CD4-positive, alpha-beta T cell treated with Interleukin-15 for 1 hour (primary cell): ENCODE measurements around the gene PHC2.

Experiments
- DNase-seq: peaks from one replicate; pipeline ENCODE4 v3.0.0-alpha.2; 2020

The PHC2 gene

DNA sequence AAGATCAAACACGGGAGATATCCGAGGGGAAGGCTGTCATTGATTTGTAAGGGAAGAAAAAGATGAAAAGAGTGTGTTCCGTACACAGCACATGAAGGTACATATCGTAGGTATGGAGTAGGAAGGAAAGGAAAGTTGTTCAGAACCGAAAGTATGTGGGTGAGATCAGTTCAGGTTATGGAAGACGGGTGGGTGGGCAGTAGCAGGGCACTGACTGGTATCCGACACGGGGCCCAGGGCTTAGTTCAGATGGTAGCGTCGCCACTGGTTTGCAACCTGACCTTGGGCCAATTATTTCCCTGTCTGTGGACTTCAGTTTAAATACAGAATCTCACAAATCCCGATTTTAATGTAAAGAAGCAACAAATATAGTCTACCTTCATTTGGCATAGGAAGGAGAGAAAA lies 82.2 kb downstream of the PHC2 start:
- no peak for DNase-seq

DNA sequence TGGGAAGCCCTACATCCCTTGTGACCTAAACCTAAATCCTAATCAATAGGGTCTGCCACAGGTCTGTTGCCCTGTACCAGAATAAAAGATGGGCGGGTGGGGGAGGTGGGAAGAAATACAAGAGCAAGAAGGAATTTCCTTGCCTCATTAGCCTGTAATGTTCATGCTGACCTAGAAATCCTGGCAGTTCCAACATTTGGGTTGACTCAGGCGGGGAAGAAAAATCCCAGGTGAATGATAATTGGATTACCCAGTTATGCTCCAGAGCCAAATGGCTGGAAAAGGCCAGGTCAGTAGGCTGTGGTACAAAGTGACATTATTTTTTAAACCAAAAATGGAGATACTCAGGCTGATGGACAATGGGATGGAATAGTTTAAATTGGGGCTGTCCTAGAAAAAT lies 82.7 kb downstream of the PHC2 start:
- DNase-seq: no peak

DNA sequence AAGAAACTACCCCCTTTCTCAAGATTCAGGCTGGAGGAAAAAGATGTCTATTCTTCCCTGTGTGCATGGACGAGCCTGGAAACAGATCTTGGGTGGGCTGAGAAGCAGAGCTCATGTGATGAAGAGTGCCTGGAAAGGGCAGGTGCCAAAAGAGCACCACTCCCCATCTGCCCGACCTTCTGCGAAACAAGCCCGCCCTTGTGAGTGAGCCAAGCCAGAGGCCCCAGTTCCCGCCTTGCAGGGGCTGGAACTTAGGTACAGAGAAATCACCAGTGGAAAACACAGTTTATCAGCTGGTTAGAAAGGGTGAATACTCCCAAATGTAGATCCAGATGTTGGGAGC lies 83.3 kb downstream of the PHC2 start:
- no peak for DNase-seq

DNA sequence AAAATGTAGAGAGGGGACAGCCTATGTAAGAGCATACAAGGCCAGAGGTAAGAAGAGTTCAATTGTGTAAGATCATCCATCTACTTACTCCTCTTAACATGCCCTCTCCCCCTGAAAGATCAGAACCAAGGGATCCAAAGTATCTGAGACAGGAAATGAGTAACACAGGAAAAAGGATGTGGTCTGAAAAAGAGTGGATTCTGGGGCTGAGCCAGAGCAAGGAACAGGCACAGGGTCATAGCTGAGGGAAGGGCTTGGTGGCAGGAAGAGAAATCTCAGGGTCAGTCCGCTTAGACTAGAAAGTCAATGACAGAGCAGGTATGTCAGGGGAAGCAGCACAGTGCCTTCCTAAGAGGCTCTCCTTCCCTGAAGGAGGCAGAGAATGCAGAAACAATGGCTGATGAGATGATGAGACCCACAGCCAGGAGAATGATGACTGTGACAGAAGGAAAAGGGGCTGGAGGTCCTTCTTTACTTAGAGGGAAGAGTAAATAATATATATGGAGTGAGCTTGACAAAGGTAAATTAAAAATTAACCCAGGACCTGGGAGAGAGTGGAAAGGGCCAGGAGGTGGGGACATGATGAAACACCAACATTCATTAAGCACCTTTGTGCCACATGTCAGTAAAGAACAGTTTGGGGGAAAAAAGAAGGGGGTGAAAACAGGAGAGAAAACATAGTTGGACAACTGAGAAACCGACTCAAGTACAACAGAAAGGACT lies 83.8 kb downstream of the PHC2 start:
- DNase-seq: no peak

DNA sequence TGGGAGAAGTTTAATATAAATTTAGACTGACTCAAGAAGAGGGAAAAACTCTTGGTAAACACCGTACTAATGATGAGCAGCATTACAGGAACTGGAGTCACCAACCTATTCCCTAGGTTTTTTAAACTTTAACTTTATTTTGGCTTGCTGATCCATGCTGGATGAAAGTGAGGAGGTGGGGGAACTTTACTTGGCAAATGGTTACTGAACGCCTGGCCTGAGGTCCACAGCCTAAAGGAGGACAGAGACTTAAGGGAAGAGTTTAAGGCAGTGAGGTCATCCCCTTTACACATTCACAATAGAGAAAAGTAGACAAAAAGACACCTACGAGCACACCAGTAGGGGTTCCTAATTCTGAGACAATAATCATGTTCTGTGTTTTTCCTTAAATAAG lies 84.4 kb downstream of the PHC2 start:
- no peak for DNase-seq

DNA sequence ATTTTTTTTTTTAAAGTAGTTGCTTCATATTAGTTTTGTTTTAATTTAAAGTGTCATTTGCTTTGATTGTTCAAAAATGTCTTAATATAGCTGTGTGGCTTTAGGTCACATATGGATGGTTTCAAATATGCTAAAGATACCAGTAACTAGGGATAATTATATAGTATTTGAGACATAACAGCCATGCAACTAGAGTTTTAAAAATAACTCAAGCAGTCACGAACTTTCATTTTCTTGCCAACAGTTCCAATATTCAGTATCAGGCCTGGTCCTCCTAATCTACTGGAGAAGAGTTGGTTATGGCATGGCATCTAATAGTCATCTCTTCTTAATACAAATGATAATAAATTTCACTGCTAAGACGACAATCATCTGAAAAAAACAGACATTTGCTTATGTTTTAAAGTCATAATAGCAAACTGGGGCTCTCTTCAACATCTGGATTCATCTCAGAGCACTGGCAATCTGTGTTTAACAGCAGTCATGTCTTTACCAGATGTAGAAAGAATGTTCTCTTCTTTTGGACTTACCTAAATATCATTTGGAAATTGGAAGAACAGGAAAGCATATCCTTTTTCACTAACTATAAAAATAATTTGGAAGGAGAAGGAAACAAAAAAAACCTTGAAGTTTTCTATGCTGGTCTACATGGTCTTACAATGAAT lies 85.9 kb downstream of the PHC2 start:
- no peak for DNase-seq

DNA sequence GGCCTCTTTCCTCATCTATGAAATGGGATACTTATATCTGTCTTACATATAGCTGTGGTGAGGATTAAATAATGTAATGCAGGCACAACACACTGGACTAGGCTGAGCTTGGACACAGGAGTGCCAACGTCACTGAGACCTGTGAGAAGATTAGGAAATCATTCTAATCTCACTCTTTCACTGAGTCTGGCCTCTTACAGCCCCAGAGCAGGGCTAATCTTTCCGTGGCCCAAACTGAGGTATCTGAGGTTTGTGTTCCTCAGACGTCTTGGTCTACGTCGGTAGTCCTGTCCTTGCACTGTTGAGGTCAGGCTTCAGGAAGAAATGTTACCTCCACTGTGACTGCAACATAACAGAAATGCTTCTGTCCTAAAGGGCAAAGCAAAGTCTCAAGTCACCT lies 87.4 kb downstream of the PHC2 start:
- DNase-seq: no peak

DNA sequence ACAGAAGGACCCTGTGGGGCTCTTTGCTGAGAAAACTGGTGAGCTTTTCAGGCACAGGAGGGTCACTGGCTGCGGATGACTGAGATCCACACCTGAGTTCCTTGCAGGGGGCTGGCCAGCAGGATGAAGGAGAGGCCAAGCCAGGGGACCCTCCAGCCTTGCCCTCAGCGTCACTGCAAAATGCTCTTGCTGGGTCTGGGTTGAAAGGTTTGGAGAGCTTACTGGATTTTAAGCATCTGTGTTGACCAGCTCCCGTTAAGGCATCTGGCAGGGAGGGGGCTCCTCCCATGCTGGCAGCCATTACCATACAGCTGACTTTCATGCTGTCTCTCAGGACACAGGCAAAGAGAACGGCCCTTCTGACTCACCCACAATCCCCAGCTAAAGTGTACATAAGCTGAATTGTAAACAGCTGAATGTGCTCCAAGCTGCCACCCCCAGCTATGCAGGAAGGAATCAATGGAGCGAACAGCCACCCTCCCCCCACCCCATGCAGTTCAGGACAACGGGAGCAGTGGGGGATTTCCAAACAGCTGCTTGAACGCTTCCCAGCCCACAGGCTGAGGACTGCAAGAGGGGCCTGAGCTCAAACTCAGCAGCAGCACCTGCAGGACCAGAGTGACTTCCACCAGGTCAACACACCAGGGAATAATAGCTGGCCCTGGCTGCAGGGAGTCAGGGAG lies 88.7 kb downstream of the PHC2 start:
- DNase-seq: no peak

DNA sequence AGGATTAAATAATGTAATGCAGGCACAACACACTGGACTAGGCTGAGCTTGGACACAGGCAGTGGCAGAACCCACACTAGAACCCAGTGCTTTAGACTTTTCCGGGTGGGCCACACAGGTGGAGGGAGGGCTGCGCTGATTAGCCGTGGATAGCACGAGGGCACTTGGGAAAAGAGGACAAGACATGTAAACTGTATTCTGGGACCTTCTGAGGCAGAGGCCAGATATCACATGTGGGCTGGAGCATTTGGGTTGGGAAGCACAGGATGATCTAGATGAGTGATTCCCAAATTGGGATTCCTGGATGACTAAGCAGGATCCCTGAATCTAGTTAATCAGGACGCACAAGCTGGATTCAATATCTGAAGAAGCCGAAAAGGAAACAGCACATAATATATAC lies 89.7 kb downstream of the PHC2 start:
- DNase-seq: no peak

DNA sequence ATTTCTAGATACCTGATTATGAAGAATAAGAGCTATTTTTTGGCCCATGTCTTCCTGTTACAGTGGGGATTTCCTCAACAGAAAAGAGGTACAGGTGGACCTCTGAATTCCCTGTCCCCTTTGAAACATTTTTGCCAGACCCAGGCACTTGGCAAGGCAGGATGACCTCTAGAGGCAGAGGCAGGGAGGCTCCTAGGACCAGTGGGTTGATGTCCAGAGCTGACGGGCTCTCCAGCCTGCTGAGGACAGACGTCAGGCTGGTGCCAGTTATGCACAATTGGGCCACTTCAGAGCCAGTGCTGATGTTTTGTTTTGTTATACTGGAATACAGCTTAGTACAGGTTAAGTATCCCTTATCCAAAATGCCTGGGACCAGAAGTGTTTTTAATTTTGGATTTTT lies 91.5 kb downstream of the PHC2 start:
- no peak for DNase-seq

DNA sequence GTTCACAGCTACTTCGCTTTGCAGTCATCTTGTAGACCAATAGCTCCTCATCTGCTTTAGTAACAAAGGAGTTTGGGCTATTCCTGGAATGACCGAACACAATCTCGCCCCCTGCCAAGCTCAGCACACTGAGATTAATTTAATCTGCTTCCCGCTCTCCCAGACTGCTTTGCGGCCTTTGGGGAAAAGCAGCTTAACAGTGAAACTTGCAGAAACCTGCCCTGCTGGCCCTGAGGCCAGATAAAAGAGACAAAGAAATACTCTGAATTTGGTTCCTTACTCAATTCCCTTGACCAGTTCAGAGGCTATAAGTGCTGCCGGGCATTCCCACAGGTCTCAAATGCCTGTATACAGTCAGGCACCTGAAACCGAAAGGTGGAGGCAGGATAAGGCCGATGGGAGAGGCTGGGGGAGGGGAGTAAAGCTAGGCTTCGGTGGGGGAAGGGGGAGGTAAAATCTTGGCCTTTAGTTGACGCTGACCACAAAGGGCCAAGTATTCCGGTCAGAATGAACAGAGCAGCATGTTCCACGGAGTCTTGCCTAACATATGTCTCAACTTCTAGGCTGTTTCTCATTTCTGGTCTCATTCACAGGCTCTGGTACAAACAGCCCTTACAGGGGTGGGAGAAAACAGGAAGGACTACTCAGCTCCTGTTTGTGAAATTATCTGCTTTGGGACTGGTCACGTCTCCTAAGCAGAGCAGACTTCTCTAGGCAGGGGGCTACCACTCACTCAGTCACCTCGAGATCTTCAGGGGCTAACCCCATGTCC lies 92.3 kb downstream of the PHC2 start:
- peak; percentile 29 for DNase-seq

DNA sequence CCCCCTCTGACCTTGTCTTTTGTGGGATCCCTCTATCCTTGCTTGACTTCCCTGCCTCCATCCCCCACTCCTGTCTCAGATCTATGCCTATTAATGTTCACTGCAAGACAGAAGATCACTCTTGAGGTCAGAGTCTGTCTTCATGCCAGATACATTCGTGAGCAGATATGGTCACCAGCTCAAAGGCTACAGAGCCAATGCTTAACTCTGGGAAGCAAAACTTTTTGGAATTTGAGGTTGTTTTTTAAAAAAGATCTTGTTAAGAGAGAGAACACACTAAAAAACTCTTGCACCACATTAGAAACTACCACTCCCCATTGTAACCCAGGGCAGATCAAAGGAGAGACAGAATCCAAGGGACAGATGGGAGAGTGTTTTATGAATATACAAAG lies 92.9 kb downstream of the PHC2 start:
- no peak for DNase-seq

DNA sequence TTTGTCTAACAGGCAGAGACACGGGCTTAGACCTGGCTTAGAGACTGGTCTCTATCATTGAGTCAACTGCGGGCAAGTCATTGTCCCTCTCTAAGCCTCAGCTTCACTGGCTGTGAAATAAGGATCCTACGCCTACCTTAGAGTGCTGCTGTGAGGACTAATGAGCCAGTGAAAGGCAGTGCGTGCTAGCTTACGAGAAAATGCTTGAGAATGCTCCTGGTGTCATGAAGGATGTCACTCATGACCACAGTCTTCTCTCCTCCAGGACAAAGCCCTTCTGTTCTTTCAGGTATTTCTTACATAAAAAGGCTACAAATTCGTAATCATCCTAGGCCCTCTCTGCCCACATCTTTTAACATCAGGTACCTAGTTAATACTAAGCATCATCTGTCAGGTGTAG lies 93.5 kb downstream of the PHC2 start:
- DNase-seq: no peak

DNA sequence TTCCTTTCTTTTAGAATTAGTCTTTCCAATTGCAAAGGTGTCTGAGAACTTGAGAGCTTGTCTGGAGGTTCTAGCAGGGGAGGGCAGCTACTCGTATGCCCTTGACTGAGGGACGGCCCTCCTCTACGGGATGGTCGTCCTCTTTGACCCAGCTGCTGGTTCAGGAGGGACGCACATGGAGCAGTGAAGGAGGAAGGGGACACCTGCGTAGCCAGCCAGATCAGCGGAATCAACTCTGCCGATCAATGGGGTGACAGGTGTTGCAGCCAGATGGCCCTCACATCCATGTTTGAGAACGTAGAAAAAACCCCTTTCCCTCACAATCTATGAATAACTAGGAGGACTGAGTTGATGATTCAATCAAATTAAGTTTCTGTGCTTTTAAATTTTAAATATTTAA lies 94.3 kb downstream of the PHC2 start:
- DNase-seq: no peak

DNA sequence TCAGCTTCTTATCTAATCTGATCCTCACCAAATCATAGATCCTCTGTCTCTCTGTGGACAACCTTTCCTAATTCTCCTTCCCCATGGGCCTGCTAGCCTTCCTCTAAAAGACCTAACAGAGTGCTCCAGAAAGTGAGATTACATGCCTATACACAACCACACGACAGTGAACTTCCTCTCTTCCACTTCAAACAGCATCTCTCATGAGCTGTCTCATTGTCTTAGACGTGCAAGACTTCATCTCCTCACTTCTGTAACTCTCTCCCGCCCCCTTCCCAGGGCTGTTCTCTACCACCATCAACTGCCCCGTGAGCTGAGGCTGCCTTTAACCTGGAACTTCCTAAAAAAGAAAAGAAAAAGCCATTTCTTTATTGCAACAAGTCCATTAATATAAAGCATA lies 95.9 kb downstream of the PHC2 start:
- no peak for DNase-seq

DNA sequence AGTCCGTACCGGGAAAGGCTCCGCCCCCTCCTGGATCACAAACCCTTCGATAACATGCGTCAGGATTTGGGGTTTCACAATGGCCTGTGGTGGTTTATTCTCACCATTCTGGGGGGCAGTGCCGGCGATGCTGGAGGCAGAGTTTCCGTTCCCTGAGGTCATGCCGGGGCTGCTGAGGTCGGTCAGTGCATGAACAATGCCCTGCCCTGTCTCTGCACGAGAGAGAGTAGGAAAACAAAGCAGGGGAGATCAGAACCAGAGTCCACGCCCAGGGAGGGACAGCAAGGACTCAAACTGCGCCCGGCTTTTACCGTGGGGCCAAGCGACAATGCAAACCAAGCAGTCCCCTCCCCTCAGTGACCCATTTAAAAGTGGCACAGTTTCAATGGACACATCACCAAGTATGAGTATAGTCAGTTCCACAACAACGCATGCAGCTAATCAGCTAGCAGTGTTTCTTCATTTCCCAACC lies 96.8 kb downstream of the PHC2 start:
- DNase-seq: no peak

DNA sequence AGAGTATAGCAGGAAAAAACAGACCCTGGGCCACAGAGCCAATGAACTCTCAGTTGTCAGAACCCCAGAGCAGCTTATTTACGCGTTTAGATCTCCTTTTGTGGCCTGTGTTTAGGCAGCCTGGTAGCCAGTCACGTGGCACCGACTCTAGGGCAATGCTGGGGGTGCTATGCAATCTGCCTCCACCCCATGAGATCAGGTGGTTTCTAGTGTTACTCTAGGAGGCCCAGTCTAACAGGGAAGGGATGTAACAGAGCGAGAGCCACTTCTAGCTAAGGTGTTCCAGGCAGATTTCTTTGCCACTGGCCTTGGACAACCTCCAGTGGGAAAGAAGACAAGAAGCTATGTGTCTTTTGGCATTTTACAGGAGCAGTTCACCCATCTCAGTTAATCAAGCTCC lies 98.0 kb downstream of the PHC2 start:
- DNase-seq: no peak

DNA sequence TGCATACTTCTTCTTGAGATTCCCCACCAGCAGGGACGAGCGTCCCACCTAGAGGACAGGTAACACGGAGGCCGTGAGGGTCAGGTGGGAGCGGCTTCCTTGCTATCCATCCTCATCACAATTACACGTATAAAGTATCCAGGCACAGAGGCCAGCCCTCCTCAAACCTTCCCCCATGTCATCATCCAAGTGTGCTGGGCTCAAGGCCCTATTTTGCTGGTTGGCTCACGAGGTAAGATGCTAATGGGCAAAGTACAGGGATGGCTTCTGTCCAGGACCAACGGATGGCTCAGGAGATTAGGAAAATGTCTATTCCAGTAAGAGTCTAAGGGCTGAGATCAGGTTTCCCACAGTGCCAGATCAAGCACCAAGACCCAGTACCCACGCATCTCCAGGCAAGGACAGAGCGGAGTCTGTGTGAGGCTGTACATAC lies 98.5 kb downstream of the PHC2 start:
- DNase-seq: no peak

DNA sequence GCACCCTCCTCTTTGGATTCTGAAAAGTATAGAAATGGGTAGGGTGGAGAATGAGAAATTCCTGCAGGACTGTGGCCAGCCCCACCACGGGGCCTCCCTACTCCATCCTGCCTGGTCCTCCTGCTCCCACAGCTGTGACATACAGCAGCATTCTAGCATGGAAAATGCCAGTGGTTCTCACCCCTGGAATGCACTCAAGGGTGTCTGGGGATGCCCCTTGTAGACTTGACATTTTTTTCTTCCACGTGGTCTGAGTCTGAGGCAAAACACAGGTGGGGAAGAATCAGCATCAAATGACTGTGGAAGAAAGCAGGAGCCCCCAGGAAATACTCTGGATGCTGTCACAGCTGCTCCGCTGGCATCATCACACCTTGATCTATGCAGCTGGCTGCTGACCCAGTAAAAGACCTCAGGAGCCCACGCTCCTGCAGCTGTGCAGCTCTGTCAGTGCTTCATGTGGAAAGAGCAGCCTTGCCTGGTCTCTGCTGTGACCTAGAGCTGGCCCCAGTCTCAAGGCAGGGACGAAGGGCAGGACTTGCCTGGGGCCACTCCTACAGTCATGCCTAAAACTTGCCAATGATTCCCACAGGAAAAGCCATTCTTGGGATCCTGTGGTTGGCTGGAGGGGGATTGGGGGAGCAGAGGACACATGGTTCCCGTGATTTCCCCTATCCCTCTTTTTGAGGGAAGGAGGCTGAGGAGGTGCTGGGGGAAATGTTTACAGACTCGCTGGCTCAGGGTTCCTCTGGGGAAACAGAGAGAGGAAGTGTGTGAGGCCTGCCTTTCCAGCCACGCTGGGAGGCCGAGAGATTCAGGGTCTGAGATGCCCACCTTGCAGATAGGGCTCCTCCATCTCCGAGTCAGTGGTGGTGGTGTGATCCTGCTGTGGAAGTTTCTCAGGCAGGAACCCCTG lies 99.2 kb downstream of the PHC2 start:
- DNase-seq: no peak

DNA sequence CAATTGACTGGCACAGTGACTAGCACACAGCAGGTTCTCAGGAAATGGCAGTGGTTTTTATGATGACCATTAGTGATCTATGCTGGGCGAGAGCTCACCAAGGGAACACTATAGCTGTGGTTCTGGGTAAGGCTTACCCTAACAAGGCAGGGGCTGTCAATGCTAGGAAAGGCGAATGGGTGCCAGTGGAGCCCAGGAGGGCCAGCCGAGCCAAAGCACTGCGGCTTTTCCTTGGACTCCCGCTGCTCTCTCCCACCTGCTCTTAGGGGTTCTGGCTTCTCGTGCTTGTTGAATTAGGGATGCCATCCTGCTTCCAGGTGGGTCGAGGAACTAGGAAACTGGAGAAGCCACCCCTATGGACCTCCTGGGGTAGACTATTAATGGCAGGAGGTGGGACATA lies 100.0 kb downstream of the PHC2 start:
- no peak for DNase-seq

DNA sequence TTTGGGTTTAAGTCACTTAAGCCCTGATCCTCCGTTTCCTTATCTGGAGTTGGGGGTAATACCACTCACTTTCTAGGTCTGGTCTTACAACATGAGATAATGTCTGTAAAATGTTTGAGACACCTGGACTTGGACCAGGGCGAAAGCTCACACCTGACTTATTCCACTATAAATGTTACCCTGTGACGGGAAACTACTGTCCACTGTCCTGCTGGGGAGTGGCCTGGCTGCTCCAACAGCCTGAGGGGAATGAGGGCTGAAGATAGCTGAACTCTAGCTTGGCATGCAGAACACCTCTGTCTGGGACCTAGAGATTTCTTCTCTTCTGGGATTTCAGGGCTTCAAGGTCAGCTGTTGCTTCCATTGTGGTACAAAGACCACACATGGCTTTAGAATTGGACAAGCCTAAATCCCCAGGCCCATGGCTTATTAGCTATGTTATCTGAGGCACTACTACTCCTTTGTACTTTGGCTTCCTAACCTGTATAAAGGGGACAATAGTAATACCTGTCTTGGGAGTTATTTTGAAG lies 100.5 kb downstream of the PHC2 start:
- no peak for DNase-seq

DNA sequence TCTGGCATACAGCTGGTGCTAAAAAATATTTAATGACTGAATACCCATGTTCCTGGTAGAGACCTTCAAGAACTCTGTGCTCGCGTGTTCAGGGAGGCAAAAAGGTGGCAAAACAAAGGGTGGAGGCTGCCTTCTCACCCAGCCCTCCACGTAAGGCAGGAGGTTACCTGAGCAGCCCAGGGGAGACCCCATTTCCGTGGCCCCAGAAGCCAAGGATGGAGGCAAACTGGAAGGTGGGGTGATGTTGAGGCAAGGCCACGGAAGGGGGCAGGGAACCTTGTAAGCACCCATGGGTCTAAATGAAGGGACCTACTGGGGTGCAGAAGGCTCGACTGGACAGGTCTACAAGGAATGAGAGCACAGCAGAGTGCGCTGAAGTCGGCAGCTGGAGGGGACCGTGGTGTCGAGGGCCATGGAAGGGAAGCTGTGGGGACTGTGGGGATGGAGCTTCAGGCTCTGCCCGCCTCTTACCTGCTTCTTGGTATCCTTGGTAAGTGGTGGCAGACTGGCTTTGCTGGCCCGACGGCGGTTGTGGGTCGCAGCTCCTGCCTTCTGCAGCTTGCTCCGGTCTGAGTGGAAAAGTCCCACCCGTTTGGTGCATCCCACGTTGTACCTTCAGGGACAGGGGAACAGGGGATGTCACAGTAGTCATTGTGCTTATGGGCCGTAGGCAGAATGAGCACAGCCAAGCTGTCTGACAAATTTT lies 101.1 kb downstream of the PHC2 start:
- no peak for DNase-seq
